NCI-H128 (cell line): ENCODE results near the gene POLR2L.

Experiments used
- DNase-seq: peaks from one replicate; lab custom pipeline; 2025; ENCODE audit not compliant: unreplicated experiment; lab: John Stamatoyannopoulos, UW

The POLR2L gene

GRCh38 chr11:855796-856195 is 13.5 kb upstream of the POLR2L start:
- no peak for DNase-seq

- no peak for DNase-seq
These were observed 13.0 kb upstream of the POLR2L start for GRCh38 chr11:855330-855674.

- no peak for DNase-seq
These were observed 12.4 kb upstream of the POLR2L start for GRCh38 chr11:854601-855329.

GRCh38 chr11:853682-854448 is 11.5 kb upstream of the POLR2L start:
- DNase-seq = no peak

- no peak for DNase-seq
These were observed 10.4 kb upstream of the POLR2L start for GRCh38 chr11:852762-853161.

- DNase-seq = no peak
These were observed 8.7 kb upstream of the POLR2L start for GRCh38 chr11:850775-851763.

- DNase-seq = no peak
These were observed 7.8 kb upstream of the POLR2L start for GRCh38 chr11:849951-850774.

- peak; percentile 35 for DNase-seq
These were observed 6.9 kb upstream of the POLR2L start for GRCh38 chr11:849104-849824.

GRCh38 chr11:848380-848931 is 6.1 kb upstream of the POLR2L start:
- no peak for DNase-seq

- no peak for DNase-seq
These were observed 5.5 kb upstream of the POLR2L start for GRCh38 chr11:847876-848275.

- no peak for DNase-seq
These were observed 4.3 kb upstream of the POLR2L start for GRCh38 chr11:846496-847098.

GRCh38 chr11:845872-846495 is 3.7 kb upstream of the POLR2L start:
- no peak for DNase-seq

- DNase-seq = no peak
These were observed 2.6 kb upstream of the POLR2L start for GRCh38 chr11:844693-845644.

- no peak for DNase-seq
These were observed 1.7 kb upstream of the POLR2L start for GRCh38 chr11:843818-844692.

- no peak for DNase-seq
These were observed 881 bp upstream of the POLR2L start for GRCh38 chr11:843086-843734.

- DNase-seq = no peak
These were observed 354 bp downstream of the POLR2L start for GRCh38 chr11:841981-842369.
